Measurements from ENCODE around the gene STX4.

GRCh38 chr16:31023627-31024226, 9.6 kb upstream of the STX4 start:
- TF ChIP-seq POLR2A (IDR thresholded peaks at IDR 0.05): no peak
- TF ChIP-seq POLR2AphosphoS5 (IDR thresholded peaks at IDR 0.05): no peak
- TF ChIP-seq CTCF (IDR thresholded peaks at IDR 0.05): no peak

Measured in prostate gland (tissue), 2 donors.